ENCODE results near the gene SART3.

The SART3 gene, protein sequence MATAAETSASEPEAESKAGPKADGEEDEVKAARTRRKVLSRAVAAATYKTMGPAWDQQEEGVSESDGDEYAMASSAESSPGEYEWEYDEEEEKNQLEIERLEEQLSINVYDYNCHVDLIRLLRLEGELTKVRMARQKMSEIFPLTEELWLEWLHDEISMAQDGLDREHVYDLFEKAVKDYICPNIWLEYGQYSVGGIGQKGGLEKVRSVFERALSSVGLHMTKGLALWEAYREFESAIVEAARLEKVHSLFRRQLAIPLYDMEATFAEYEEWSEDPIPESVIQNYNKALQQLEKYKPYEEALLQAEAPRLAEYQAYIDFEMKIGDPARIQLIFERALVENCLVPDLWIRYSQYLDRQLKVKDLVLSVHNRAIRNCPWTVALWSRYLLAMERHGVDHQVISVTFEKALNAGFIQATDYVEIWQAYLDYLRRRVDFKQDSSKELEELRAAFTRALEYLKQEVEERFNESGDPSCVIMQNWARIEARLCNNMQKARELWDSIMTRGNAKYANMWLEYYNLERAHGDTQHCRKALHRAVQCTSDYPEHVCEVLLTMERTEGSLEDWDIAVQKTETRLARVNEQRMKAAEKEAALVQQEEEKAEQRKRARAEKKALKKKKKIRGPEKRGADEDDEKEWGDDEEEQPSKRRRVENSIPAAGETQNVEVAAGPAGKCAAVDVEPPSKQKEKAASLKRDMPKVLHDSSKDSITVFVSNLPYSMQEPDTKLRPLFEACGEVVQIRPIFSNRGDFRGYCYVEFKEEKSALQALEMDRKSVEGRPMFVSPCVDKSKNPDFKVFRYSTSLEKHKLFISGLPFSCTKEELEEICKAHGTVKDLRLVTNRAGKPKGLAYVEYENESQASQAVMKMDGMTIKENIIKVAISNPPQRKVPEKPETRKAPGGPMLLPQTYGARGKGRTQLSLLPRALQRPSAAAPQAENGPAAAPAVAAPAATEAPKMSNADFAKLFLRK

DNA sequence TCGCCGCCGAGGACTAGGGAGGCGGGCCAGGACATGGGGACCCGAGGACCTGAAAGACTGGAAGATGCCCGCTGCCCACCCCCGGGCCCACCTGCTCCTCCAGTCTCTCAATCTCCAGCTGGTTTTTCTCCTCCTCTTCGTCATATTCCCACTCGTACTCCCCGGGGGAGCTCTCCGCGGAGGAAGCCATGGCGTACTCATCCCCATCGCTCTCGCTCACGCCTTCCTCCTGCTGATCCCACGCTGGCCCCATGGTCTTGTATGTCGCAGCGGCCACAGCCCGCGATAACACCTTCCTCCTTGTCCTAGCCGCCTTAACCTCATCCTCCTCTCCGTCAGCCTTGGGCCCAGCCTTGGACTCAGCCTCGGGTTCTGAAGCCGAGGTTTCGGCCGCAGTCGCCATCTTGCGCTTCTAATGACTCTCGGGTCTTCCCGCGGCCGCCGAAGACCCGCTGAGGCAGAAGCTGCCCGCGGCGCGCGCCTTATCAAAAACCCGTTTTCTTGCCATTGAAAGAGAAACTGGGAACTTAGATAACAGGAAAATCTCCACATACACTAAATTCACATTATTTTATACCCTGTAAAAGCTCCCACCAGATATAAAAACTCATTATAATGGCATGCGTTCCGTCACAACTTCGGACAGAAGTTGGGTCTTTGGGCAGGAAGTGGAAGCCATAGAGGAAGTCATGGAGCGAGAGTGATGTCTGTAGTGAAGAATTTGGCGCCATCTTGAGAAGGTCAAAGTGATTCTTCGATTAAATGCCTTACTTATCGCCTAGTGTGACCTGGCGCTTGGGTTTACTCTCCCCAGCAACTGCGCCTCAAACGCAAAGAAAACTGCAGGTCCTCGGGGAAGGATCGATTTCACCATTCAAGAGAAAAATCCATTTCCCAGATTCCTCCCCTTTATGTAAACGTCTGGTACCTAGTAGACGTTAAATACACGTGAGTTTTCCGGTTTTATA lies at the start of gene SART3:
Gene SART3 (minus strand): TSS at position 422 of the 968 bp plus-strand sequence. CDS start 19 bp downstream, at position 403.
- peak; percentile 68 for DNase-seq

DNA sequence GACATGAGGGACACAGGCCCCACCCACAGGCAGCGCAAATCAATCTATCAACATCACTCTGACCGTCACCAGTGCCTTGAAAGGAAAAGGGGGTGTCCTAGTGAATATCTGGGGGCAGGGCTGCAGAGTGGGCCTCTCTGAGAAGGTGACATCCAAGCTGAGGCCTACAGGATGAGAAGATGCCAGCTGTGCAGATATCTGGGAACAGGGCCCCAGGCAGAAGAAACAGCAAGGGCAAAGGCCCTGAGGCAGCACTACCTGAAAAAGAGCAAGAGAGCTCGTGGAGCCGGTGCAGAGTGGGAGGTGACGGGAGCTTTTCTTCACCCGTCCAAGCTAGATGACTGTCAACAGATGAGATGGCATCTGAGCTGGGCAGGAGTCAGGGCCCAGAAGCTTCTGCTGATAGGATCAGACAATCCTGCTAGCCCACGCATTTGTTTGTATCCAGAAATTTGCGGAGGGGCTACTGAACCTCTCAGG lies 49.4 kb upstream of the SART3 start:
- DNase-seq = no peak

DNA sequence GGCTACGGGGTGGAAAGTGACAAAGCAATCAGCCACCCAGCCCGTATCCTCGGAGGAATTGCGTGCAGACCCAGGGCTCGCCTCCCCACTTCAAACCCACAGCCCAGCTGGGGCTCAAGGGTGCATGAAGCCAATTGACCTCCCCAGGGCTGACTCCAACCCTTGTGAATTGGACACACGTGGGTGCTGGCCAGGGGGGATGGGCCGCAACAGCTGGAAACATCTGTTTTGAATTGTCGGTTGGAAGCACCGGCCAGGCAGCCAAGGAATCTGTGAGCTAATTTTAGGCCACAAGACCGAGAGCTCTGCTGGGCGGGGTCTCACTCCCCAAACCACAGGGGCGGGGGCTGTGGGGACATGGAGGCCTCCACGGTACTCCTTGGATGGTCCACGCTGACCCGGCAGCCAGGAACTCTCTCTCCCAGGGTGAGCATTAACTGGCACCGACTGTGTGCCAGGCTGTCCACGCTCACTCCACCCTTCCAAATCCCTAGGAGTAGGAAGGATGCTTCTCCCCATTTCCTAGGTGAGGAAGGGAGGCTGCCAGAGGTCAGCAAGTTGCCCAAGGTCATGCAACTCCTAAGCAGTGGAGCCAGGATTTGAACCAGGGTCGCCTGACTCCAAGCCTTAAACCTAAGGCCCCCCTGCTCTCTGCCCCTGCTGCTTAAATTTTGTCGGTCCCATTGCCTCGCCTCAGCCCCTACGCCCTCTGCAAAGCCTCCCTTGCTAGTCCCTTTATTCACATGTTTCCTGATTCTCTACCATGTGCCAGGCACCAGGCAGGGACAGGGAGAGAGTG lies 48.8 kb upstream of the SART3 start:
- no peak for DNase-seq

DNA sequence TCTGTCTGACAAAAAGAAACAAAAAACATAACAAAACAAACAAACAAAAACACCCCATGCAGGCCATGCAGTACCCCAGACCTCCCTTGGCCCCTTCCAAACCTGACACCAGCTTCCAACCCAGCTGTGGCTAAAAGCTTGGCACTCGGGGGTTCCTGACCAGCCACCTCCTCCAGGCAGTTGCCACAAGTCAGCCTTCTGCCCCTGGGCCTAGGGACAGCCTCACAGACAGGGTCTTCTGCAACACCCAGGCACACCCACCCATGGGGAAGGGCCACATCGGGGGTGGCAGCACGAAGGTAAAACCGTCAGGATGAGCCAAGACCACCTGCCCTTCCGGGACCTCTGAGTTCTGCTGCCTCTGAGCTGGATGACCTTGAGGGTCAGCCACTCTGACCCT lies 47.6 kb upstream of the SART3 start:
- no peak for DNase-seq

DNA sequence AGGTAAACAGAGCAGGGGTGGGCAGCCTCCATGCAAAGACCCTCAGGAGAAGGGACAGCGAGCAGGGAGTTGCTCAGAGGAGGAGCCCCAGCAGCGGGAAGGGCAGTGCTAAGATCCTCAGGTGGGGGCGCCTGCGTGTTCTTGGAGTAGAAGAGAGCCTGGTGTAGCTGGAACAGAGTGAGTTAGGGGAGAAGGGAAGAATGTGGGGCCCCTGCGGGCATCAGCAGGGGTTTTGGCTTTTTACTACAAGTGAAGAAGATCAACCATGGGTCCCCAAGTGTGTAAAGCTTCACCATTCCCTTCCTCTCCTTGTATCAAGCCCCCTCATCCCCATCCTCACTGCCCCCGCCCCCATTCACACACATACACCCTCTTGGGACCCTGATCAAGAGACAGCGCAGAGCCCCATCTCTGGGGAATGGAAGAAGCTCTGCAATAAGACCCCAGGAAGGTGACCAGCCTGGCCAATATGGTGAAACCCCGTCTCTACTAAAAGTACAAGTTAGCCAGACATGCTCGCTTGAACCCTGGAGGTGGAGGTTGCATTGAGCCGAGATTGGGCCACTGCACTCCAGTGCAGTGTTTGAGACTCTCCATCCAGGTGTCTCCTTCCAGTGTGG lies 47.1 kb upstream of the SART3 start:
- no peak for DNase-seq

DNA sequence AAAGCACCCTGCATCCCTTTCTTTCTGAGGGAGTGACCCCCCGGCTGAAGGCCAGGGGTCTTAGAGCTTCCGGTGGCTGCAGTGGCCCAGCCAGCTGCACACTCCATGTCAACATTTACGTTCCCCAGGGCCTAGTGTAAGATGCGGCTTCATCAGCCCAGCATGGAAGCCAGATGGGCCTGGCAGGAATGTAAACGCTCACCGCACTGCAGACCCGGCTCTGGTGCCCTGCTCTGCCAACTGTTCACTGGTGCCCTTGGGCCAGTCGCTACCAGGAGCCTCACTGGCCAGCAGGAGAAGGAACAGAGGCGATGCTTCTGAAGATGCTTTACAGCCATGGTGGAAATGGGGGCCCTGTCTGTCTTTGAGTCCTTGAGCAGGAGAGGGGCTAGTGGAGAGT lies 45.5 kb upstream of the SART3 start:
- DNase-seq = no peak

DNA sequence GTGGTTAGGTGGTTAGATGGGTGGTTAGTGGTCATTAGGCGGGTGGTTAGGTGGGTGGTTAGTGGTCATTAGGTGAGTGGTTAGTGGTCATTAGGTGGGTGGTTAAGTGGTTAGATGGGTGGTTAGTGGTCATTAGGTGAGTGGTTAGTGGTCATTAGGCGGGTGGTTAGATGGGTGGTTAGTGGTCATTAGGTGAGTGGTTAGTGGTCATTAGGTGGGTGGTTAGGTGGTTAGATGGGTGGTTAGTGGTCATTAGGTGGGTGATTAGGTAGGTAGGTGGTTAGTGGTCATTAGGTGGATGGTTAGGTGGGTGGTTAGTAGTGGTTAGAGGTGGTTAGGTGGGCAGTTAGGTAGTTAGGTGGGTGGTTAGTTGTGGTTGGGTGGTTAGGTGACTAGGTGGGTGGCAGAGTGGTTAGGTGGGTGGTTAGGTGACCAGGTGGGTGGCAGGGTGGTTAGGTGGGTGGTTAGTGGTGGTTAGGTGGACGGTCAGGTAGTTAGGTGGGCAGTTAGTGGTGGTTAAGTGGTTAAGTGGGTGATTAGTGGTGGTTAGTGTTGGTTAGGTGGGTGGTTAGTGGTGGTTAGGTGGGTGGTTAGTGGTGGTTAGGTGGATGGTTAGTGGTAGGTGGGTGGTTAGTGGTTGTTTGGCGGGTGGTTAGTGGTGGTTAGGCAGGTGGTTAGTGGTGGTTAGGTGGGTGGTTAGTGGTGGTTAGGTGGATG lies 44.9 kb upstream of the SART3 start:
- no peak for DNase-seq

DNA sequence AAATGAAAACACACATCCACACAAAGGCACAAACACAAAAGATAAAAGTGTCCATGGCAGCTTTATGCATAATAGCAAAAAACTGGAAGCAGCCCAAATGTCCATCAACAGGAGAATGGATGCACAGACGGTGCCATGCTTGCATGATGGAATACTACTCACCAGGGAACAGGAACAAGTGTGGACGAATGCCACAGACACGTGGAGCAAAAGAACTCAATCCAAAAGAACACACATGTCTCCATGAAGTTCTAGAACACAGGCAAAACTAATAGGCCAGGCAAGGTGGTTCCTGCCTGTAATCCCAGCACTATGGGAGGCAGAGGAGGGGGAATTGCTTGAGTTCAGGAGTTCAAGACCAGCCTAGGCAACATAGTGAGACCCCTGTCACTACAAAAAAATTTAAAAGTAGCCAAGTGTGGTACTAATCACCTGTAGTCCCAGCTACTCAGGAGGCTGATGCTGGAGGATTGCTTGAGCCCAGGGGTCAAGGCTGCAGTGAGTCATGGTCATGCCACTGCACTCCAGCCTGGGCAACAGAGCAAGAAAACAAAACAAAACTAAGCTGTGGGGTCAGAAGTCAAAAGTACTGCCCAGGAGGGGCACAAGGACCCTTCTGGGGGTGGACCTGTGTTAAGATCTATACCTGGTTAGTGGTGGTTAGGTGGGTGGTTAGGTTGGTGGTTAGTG lies 44.2 kb upstream of the SART3 start:
- no peak for DNase-seq

DNA sequence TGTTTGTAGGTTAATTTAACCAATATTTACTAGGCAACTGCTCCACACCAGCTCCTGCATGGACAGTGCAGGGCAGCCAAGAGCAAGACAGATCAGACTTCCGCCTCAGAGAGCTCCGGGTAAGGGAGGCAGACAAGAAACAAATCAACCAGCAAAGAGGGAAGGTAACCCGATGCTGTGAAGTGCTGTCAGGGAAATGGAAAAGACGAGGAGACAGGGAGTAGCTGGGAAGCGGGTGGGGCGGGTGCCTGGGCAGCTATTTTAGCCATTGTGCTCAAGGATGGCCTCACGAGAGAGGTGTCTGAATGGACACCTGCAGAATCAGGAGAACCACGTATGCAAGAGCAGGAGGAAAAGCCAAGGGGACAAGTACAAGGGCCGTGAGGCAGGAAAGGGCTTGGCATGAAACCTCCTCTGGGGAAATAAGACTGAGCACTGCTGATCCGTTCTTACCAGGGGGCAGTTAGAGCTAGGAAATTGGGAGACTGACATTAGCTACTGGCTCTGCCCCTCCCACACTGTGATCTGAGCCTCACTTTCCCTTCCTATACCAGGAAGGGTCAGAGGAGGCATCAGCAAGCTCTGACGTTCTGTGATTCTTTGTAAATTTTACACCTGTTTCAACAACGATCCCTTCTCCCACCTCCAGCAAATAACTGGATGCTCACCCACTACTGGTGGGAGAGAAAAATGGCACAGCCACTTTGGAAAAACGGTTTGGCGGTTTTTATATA lies 43.4 kb upstream of the SART3 start:
- no peak for DNase-seq

DNA sequence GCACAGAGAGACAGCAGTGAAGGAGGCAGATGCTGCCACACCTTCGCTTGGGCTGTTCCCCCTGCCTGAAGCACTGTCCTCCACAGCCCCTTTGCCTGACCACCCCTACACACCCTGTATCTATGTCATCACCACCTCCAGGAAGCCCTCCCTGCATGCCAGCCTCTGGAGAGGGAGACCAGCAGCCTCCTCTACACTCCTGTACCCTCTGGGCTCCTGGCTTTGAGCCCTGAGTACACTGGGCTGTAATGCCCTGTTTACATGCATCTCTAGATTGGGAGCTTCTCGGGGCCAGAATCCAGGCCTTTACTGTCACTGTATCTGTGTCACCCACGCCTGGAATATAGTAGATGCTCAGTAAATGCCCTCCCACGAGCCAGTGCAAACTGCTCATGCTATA lies 42.8 kb upstream of the SART3 start:
- no peak for DNase-seq

DNA sequence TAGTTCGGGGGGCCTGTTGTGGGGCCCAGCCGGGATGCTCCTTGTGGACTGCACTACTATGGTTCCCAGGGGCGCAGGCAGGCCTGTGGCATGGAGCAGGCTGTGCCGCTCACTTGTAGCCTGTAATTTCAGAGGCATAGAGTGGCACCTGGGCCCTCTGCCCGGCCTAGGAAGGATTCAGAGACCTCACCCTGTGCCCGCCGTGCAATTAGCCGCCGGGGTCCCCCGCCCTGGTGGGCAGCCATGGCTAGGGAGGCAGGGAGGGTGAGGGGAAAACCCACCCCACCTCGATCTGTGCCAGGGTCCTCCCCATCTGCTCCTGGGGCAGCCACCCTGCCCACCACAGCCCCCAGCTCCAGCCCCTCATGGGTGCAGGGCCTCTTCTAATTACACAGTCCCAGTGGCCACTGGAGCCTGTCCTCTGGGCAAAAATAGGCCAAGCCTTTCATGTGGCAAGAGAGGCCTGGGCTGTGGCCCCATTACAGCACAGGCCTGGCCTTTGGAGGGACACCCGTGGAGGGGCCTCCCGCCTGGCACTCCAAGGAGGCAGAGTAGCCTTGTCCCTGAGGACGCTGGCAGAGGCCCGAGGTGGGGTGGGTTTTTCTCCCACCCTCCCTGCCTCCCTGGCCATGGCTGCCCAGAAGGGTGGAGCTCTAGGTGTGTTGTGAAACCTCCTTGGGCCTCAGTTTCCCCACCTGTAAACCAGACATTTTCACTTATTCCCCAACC lies 42.2 kb upstream of the SART3 start:
- DNase-seq = no peak

DNA sequence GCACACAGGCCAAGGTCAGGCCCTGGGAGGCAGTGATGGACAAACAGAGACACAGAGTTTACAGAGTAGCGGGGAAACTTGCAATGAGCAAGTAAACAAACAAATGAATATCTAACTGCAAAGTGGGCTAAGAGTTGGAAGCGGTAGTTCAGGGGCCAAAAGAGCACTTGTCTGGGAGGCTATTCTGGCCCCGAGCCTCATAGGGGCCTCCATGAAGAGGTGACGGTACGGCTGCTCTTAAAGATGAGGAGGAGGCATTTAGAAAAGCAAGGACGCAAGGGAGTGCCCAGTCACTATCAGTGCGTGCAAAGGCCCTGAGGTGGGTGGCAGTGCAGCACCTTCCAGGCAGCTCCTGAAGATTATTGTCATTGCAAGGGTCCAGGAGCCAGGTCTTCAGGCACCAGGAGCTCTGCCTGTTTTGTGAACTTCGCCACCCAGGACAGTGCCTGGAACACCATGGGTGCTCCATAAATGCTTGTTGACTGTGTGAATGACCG lies 41.3 kb upstream of the SART3 start:
- no peak for DNase-seq

DNA sequence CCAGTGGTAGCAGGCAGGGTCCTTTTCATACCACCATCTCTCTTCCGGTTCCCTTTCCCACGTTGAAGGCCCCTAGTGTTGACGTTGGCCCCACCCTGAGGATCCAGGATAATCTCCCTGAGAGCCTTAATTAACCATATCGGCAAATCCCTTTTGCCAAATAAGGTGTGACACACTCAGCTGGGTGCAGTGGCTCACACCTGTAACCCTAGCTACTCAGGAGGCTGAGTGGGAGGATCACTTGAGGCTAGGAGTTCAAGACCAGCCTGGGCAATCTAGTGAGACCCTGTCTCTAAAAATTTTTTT lies 39.7 kb upstream of the SART3 start:
- no peak for DNase-seq

DNA sequence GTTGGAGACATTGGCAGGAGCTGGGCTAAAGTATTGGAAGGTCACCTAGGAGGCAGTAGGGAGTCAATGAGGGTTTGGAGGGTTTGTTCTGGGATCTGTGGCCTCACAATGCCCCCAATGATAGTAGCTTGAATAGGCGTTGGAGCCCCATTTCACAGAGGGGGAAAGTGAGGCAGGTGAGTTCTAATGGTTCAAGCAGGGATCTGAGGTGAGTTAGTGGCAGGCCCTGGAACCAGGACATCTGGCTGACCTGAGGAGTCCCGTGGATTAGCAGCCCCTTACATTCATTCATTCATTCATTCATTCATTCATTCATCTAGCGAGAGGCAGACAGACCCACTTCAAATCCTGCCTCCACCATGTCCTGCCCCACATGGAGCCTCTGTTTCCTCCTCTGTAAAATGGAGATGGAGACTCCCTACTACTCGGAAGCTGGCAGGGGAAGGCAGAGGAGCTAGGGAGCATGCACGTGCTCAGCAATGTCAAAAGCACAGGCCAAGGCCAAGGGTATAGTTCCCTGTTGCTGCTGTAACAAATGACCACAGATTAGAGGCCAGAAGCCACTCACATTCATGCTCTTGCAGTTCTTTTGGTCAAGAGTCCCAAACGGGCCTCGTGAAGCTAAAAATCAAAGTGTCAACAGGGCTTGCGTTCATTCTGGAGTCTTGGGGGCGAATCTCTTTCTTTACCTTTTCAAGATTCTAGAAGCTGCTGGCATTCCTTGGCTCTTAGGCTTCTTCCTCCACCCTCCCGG lies 39.2 kb upstream of the SART3 start:
- DNase-seq = no peak

DNA sequence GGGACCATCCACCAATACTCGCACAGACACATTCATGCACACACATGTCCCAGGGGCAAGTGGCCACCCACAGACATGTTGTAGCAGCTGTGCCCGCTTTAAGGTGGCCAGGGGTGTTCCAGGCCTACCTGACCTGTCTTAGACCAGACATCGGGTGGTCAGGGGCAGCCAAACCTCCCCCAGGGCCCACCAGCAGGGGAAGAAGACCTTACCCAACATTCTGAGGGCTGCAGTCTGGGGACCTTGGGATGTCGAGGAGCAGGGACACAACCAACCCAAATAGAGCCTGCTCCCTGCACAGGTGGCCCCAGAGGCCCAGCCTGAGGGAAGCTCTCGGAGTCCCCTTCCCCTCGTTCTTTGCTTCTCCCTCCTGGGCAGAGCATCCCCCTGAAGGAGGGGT lies 38.6 kb upstream of the SART3 start:
- DNase-seq = no peak

DNA sequence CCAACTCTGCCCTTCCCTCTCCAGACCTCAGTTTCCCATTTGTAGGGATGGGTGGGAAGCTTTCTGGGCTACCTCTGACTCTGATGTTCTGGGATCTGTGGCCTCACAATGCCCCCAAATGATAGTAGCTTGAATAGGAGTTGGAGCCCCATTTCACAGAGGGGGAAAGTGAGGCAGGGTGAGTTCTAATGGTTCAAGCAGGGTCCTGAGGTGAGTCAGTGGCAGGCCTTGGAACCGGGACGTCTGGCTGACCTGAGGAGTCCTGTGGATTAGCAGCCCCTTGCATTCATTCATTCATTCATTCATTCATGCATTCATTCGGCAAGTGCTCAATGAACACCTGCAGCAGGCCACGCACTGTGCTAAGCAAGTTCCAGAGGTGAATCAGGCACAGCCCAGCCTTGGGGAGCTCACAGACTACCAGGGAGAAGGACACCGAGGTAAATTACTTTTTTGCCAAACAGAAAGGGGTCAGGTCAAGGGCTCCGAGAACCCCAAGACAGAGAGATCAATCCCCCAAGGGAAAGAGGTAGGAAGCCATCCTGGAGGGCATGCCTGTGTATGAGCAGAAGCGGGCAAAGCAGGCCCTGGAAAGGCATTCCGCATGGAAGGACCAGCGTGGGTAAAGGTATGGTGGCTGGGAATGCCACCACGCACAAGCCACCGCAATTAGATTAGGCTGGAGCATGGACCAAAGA lies 37.7 kb upstream of the SART3 start:
- no peak for DNase-seq

Data from NCI-H1048 (cell line).